ENCODE data around the gene MYBL2. TPM values are rescaled to one million over a fixed set of nuclear protein-coding genes. Genes with fewer than 3 reads are reported as not detected.

The MYBL2 gene
- total RNA-seq, 4 donors from 2014 or later = 0.20 TPM; not detected in 3

DNA sequence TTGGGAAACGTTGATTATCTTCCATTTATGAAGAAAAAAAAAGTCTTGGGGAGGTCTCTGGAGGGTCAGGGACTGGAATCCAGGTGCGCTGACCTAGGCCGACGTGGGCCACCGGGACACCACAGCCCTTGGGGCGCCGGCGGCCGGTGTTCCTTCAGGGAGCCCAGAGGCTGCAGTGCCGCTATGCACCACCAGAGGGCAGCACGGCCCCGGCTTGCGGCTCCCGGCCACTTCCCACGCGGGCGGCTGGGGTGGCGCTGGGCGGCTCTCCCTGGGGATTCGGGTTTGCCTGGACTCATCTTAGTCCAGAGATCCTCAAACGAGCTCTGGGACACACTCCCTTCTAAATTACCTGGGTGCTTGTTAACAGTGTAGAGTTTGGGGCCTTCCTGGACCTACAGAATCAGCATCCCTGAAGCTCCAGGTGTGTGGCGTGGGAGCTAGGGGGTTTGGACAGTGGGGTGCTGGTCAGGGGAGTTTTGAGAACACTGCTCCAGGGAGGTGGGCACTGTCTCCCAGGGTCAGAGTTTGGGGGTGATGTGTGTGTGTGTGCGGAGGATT, 82.9 kb downstream of the MYBL2 start:
- Histone ChIP-seq H3K4me1 (peaks cover 0 to 37% (median 0%) of the 10 kb centered on the region in 3 donors), H3K36me3 (no peaks in the 10 kb centered on the region), H3K27me3 (peaks cover 19% of the 10 kb centered on the region), H3K4me3 (no peak overlapping the region), H3K27ac (peak overlapping the region in 3 of 4 donors; percentile 85 to 86 (median 85)), H3K9me3 (no peaks in the 10 kb centered on the region)
- 57 to 100% methylated on average over 1 to 3 of the region's 23 CpGs for WGBS, 2 donors (ENCODE audit: low coverage in 1 of 2)
- TF ChIP-seq EP300 (IDR thresholded peaks at IDR 0.05) = no peak
- TF ChIP-seq, protein P1, sequence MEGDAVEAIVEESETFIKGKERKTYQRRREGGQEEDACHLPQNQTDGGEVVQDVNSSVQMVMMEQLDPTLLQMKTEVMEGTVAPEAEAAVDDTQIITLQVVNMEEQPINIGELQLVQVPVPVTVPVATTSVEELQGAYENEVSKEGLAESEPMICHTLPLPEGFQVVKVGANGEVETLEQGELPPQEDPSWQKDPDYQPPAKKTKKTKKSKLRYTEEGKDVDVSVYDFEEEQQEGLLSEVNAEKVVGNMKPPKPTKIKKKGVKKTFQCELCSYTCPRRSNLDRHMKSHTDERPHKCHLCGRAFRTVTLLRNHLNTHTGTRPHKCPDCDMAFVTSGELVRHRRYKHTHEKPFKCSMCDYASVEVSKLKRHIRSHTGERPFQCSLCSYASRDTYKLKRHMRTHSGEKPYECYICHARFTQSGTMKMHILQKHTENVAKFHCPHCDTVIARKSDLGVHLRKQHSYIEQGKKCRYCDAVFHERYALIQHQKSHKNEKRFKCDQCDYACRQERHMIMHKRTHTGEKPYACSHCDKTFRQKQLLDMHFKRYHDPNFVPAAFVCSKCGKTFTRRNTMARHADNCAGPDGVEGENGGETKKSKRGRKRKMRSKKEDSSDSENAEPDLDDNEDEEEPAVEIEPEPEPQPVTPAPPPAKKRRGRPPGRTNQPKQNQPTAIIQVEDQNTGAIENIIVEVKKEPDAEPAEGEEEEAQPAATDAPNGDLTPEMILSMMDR (IDR thresholded peaks at IDR 0.05) = peak; percentile 99 to 100 (median 100)
- no peak for TF ChIP-seq POLR2A (IDR thresholded peaks at IDR 0.05)
- no peak for TF ChIP-seq POLR2AphosphoS5 (IDR thresholded peaks at IDR 0.05)
- peak; percentile 66 for ATAC-seq

DNA sequence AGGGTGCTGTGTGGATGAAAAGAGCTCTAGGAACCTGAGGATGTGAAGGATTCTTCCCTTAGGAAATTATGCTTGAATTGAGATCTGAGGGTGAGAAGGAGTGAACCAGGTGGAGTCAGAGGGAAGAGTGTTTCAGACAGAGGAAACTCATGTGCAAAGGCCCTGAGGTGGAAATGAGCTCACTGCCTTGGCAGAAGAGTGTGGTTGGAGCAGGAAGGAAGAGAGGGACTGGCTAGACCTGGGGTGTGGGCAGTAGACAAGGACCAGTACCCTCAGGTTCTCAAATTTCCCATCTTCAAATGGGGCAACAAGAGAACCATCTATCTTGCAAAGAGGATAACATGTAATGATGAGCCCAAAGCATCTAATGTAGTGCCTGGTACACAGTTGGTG, 83.9 kb downstream of the MYBL2 start:
- TF ChIP-seq EP300 (IDR thresholded peaks at IDR 0.05) (no peak), POLR2A (IDR thresholded peaks at IDR 0.05) (no peak), POLR2AphosphoS5 (IDR thresholded peaks at IDR 0.05) (no peak)
- TF ChIP-seq, protein P1 (IDR thresholded peaks at IDR 0.05) = no peak
- Histone ChIP-seq H3K27ac (peak overlapping the region; percentile 71 to 86 (median 85)), H3K36me3 (no peaks in the 10 kb centered on the region), H3K9me3 (no peaks in the 10 kb centered on the region), H3K27me3 (peaks cover 12% of the 10 kb centered on the region), H3K4me3 (no peak overlapping the region), H3K4me1 (peaks cover 0 to 37% (median 0%) of the 10 kb centered on the region in 3 donors)
- ATAC-seq = no peak

DNA sequence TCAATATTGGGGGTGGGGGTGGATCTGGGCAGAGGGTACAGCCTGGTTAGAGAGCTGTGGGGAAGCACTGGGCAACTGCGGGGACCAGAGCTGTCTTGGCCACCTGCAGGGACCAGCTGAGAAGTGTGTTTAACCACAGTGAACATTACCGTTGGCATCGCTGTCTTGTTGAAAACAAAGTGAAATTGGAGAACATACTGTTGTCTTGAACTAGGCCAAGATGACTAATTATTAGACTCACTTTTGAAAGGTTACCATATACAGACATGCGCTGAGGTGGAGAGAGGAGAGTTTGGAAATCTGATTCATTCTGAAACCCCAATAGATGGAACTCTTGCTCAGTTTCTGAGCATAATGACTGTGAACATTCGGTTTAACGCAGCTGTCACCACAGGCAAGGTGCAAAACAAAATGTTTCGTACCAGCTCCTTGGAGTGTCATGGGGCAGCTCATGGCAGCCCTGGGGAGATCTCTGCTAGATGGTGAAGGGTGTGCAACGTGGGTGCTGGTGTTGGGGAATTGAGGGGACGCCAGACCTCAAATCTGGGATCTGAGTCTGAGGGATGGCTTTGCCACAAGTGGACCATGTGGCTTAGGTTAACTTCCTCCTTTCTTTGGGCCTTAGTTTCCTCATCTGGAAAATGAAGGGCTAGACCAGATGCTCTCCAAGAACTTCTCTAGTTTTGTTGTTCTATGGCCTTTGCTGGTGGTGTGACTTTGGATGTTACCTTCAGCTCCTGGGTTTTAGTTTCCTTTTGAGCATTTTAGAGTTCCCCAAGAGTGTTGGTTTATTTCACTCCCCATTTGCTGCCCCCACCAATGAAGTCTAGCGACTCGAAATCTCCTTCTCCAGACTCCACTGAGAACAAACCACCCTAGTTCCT, 84.5 kb downstream of the MYBL2 start:
- TF ChIP-seq POLR2AphosphoS5 (IDR thresholded peaks at IDR 0.05) (peak; percentile 92), EP300 (IDR thresholded peaks at IDR 0.05) (no peak), POLR2A (IDR thresholded peaks at IDR 0.05) (peak in 1 of 2 donors; percentile 19)
- TF ChIP-seq, protein P1 (IDR thresholded peaks at IDR 0.05) = peak in 2 of 4 experiments; percentile 9 to 31
- H3K36me3 ChIP-seq = no peaks in the 10 kb centered on the region
- 40 to 54% methylated on average over 6 to 9 of the region's 11 CpGs for WGBS, 2 donors (ENCODE audit: low coverage in 1 of 2)
- H3K27me3 ChIP-seq = peaks cover 8% of the 10 kb centered on the region
- H3K27ac ChIP-seq = peak overlapping the region; percentile 82 to 86 (median 85)
- peak; percentile 86 for ATAC-seq
- peaks cover 0 to 37% (median 0%) of the 10 kb centered on the region in 3 donors for H3K4me1 ChIP-seq
- H3K4me3 ChIP-seq = no peak overlapping the region
- H3K9me3 ChIP-seq = no peaks in the 10 kb centered on the region

DNA sequence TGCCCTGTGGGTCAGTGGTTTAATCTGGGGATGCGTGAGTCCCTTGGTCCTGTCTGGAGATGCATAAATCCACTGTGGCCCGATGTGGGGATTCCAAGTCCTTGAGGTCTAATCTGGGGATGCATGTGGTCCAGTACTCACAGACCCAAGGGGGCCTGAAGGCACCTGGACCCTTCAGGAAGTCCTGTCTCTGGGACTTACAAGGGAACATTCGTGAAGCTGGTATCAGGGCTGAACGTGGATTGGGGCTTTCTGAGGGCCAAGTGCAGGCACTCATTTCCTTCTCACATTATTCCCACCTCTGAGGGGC, 85.1 kb downstream of the MYBL2 start:
- H3K36me3 ChIP-seq = no peaks in the 10 kb centered on the region
- whole genome bisulfite sequencing, 2 donors (ENCODE audit: low coverage in 1 of 2) = 70% methylated on average over 3 of the region's 4 CpGs; no CpG with 5 or more reads in 1 of the 2 donors
- no peak for ATAC-seq
- H3K27me3 ChIP-seq = peaks cover 8% of the 10 kb centered on the region
- H3K27ac ChIP-seq = peak overlapping the region; percentile 82 to 86 (median 85)
- H3K4me3 ChIP-seq = no peak overlapping the region
- H3K4me1 ChIP-seq = peaks cover 0 to 37% (median 0%) of the 10 kb centered on the region in 3 donors
- no peaks in the 10 kb centered on the region for H3K9me3 ChIP-seq
- TF ChIP-seq POLR2A (IDR thresholded peaks at IDR 0.05) = no peak
- TF ChIP-seq, protein P1 (IDR thresholded peaks at IDR 0.05) = no peak
- no peak for TF ChIP-seq POLR2AphosphoS5 (IDR thresholded peaks at IDR 0.05)
- TF ChIP-seq EP300 (IDR thresholded peaks at IDR 0.05) = no peak

Measured in gastroesophageal sphincter (tissue), 4 donors.